22Rv1 (cell line): ENCODE data around the gene PDHA1.

Experiments
- ZFX ChIP-seq: fragments of 450-650 bp; IDR thresholded peaks from 2 replicates; pipeline ENCODE4 v1.6.1; 2017; ENCODE audit warnings: antibody characterized with exemption, borderline replicate concordance
- TF ChIP-seq, protein P1 (sequence below): fragments of 450-650 bp; IDR thresholded peaks from 2 replicates; pipeline ENCODE4 v1.5.1; 2017; ENCODE audit warnings: mild to moderate bottlenecking

GRCh38 chrX:19342331-19342906, 1.3 kb upstream of the PDHA1 start:
- TF ChIP-seq, protein P1, sequence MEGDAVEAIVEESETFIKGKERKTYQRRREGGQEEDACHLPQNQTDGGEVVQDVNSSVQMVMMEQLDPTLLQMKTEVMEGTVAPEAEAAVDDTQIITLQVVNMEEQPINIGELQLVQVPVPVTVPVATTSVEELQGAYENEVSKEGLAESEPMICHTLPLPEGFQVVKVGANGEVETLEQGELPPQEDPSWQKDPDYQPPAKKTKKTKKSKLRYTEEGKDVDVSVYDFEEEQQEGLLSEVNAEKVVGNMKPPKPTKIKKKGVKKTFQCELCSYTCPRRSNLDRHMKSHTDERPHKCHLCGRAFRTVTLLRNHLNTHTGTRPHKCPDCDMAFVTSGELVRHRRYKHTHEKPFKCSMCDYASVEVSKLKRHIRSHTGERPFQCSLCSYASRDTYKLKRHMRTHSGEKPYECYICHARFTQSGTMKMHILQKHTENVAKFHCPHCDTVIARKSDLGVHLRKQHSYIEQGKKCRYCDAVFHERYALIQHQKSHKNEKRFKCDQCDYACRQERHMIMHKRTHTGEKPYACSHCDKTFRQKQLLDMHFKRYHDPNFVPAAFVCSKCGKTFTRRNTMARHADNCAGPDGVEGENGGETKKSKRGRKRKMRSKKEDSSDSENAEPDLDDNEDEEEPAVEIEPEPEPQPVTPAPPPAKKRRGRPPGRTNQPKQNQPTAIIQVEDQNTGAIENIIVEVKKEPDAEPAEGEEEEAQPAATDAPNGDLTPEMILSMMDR: no peak
- no peak for TF ChIP-seq ZFX
